ENCODE data around the gene PKD2.
A peak's percentile ranks its signal among the peaks of the same experiment; 100 is the strongest.

PKD2 gene

DNA sequence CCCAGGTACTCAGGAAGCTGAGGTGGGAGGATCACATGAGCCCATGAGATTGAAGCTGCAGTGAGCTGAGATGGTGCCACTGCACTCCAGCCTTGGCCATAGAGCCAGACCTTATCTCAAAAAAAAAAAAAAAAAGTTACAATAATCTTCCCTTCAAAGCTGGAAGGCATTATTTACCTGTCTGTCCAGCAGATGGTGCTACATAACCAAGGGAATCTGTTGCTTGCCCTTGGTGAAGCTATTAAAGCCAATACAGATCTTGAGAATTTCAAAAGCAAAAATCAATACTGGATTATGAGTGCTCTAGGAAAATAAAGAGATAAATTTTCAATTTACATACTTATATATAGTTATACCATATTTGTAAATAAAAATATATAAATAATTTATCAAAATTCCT, 25.9 kb downstream of the PKD2 start:
- Histone ChIP-seq H3K9me3 (replicated peaks in 1 of 11) (no peaks in the 10 kb centered on the region), H3K27me3 (no peaks in the 10 kb centered on the region), H3K4me3 (no peak overlapping the region), H4K20me1 (peaks cover 0 to 21% (median 8%) of the 10 kb centered on the region in 11 experiments; a peak in 9 of 22 replicates), H3K36me3 (peaks cover 57 to 95% (median 86%) of the 10 kb centered on the region in 11 experiments), H3K9ac (no peak overlapping the region), H3K4me2 (no peak overlapping the region), H3K27ac (no peak overlapping the region), H3K4me1 (peaks cover 15 to 30% (median 24%) of the 10 kb centered on the region in 10 experiments)
- no peak for TF ChIP-seq Cebpa-rat (IDR thresholded peaks at IDR 0.05)

DNA sequence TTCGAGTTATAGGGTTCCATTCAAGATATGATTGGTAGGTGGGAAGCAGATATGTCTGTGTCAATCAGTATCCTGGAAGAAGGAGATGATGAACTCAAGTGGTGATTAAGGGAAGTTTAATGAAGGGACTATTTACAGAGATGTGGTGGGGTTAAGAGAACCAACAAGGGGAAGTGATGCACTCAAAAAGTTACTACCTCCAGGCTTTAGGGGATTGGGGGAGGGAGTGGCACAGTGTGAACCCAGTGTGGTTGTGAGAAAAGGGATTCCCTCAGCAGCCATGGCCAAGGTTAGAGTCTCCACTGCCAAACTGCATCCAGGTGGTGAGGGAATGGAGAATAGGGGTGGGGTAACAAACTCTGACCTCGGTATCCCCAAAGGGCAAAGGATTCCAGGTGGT, 27.9 kb downstream of the PKD2 start:
- no peaks in the 10 kb centered on the region for H3K27me3 ChIP-seq
- H3K36me3 ChIP-seq, result peaks cover 66 to 97% (median 91%) of the 10 kb centered on the region in 11 experiments
- no peak overlapping the region for H3K9ac ChIP-seq
- 0 out of 22 replicates have a peak overlapping the region, but pooled peaks of 1 of the 11 experiments have one; percentile 6 for H3K4me2 ChIP-seq
- H3K4me1 ChIP-seq, result peaks cover 0 to 10% (median 6%) of the 10 kb centered on the region in 10 experiments; a peak in 15 of 20 replicates
- H4K20me1 ChIP-seq, result peaks cover 0 to 21% (median 7%) of the 10 kb centered on the region in 11 experiments; a peak in 8 of 22 replicates
- no peak overlapping the region for H3K27ac ChIP-seq
- H3K4me3 ChIP-seq, result no peak overlapping the region
- no peaks in the 10 kb centered on the region for H3K9me3 ChIP-seq (replicated peaks in 1 of 11)
- TF ChIP-seq Cebpa-rat (IDR thresholded peaks at IDR 0.05), result no peak

DNA sequence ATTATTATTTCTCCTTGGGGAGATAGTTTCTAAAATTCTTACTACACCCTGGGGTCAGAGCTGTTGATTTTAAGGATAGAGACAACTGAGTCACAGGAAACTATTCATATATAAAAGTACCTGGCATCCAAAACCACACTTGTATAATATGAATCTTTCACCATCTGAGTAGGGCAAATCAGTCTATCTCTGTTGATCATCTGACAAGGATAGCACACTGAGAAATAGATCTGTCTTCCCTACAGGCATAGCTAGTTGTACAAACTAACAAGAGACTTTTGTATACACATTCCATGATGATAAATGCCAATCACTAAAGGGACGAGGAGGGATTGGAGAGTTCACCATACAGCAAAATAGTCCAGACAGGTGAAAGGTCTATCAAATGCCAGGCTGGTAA, 30.0 kb downstream of the PKD2 start:
- Histone ChIP-seq H3K27ac (no peak overlapping the region), H3K4me3 (no peak overlapping the region), H4K20me1 (peaks cover 0 to 21% (median 7%) of the 10 kb centered on the region in 11 experiments; a peak in 7 of 22 replicates), H3K36me3 (peaks cover 76 to 100% (median 98%) of the 10 kb centered on the region in 11 experiments), H3K27me3 (no peaks in the 10 kb centered on the region), H3K9ac (no peak overlapping the region), H3K4me2 (no peak overlapping the region), H3K9me3 (replicated peaks in 1 of 11) (no peaks in the 10 kb centered on the region), H3K4me1 (peaks cover 0 to 8% (median 0%) of the 10 kb centered on the region in 10 experiments; a peak in 5 of 20 replicates)
- no peak for TF ChIP-seq Cebpa-rat (IDR thresholded peaks at IDR 0.05)

DNA sequence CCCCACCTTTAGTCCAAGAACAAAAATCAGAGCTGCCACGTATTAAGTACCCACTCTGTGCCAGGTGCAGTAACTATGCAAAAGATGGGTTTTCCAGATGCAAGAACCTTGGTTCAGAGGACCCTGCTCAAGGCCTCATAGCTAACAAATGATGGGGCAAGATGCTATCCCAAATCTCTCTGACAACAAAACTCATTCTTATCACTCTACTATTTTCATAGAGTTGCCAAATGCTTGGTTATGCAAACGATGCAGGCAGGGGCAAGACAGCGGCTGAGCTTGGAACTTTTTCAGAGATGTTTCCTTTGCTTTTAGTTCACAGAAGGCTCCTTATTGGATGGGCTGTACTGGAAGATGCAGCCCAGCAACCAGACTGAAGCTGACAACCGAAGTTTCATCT, 30.5 kb downstream of the PKD2 start:
- no peak for TF ChIP-seq Cebpa-rat (IDR thresholded peaks at IDR 0.05)
- no peaks in the 10 kb centered on the region for H3K27me3 ChIP-seq
- H3K4me1 ChIP-seq, result peaks cover 0 to 8% (median 0%) of the 10 kb centered on the region in 10 experiments; a peak in 5 of 20 replicates
- no peak overlapping the region for H3K27ac ChIP-seq
- H3K9ac ChIP-seq, result no peak overlapping the region
- H3K9me3 ChIP-seq (replicated peaks in 1 of 11), result no peaks in the 10 kb centered on the region
- no peak overlapping the region for H3K4me3 ChIP-seq
- peaks cover 0 to 19% (median 7%) of the 10 kb centered on the region in 11 experiments; a peak in 8 of 22 replicates for H4K20me1 ChIP-seq
- H3K4me2 ChIP-seq, result no peak overlapping the region
- peaks cover 79 to 100% (median 98%) of the 10 kb centered on the region in 11 experiments for H3K36me3 ChIP-seq

DNA sequence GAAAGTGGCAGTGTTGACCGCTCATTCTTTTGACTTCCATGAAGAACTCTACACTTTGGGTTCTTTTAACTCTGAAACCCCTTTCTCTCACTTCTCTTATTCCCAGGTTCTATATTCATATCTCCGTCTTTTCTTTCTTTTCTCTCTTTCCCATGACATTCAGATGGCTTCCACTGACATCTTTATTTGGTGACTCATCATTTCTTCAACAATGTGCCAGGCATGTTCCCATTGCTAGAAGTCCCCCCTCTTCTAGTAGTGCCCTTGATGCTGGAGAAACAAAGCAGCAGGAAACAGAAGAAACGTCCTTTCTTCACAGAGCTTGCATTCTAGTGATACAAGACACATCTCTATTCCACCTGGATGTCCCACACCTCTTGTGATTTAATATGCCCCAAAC, 33.3 kb downstream of the PKD2 start:
- Histone ChIP-seq H3K9me3 (replicated peaks in 1 of 11) (no peaks in the 10 kb centered on the region), H3K4me3 (no peak overlapping the region), H3K4me1 (peaks cover 0 to 27% (median 3%) of the 10 kb centered on the region in 10 experiments; a peak in 9 of 20 replicates), H3K27ac (no peak overlapping the region), H4K20me1 (peaks cover 0 to 8% (median 0%) of the 10 kb centered on the region in 11 experiments; a peak in 3 of 22 replicates), H3K9ac (no peak overlapping the region), H3K27me3 (no peaks in the 10 kb centered on the region), H3K4me2 (no peak overlapping the region), H3K36me3 (peaks cover 89 to 100% (median 100%) of the 10 kb centered on the region in 11 experiments)
- TF ChIP-seq Cebpa-rat (IDR thresholded peaks at IDR 0.05), result no peak

DNA sequence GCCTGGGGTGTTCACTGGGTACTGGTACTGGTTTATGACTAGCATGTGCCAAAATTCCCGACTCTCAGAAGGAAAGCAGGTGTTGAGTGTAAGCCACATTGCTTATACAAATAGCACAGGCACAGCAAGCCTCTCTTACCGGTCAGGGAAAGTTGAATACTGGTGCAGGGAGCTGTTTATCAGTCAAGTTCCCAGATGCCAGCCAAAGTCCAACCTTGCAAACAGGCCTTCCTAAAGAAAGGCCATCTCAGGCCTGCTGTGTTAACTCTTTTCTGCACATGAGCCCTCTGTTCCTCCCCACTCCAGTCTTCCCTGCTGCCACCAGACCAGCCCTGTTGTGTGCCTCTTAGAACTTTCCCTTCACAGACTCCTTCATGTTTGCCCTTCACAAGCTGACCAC, 34.2 kb downstream of the PKD2 start:
- H3K9me3 ChIP-seq (replicated peaks in 1 of 11), result no peaks in the 10 kb centered on the region
- no peak overlapping the region for H3K4me2 ChIP-seq
- H3K27me3 ChIP-seq, result no peaks in the 10 kb centered on the region
- H3K36me3 ChIP-seq, result peaks cover 89 to 100% (median 100%) of the 10 kb centered on the region in 11 experiments
- H3K9ac ChIP-seq, result no peak overlapping the region
- H3K4me3 ChIP-seq, result no peak overlapping the region
- peaks cover 0 to 27% (median 3%) of the 10 kb centered on the region in 10 experiments; a peak in 9 of 20 replicates for H3K4me1 ChIP-seq
- no peak overlapping the region for H3K27ac ChIP-seq
- H4K20me1 ChIP-seq, result peaks cover 0 to 5% (median 0%) of the 10 kb centered on the region in 11 experiments; a peak in 2 of 22 replicates
- TF ChIP-seq Cebpa-rat (IDR thresholded peaks at IDR 0.05), result no peak

DNA sequence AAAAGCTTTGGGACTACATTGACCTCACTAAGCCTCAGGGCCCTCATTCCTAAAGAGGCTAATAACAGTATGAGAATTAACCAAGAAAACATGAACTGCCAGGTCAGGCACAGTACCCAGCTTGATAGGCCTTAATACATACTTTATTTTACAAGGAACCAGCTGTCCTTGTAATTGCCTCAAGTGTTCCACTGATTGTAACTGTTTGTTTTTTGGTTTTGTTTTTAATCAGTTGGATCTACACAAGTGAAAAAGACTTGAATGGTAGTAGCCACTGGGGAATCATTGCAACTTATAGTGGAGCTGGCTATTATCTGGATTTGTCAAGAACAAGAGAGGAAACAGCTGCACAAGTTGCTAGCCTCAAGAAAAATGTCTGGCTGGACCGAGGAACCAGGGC, 35.6 kb downstream of the PKD2 start:
- Histone ChIP-seq H3K4me1 (peaks cover 0 to 27% (median 3%) of the 10 kb centered on the region in 10 experiments; a peak in 10 of 20 replicates), H3K27me3 (no peaks in the 10 kb centered on the region), H3K9ac (no peak overlapping the region), H3K4me3 (no peak overlapping the region), H3K9me3 (replicated peaks in 1 of 11) (no peaks in the 10 kb centered on the region), H3K4me2 (no peak overlapping the region), H4K20me1 (peaks cover 0 to 5% (median 0%) of the 10 kb centered on the region in 11 experiments; a peak in 3 of 22 replicates), H3K36me3 (peaks cover 89 to 100% (median 100%) of the 10 kb centered on the region in 11 experiments), H3K27ac (no peak overlapping the region)
- no peak for TF ChIP-seq Cebpa-rat (IDR thresholded peaks at IDR 0.05)

DNA sequence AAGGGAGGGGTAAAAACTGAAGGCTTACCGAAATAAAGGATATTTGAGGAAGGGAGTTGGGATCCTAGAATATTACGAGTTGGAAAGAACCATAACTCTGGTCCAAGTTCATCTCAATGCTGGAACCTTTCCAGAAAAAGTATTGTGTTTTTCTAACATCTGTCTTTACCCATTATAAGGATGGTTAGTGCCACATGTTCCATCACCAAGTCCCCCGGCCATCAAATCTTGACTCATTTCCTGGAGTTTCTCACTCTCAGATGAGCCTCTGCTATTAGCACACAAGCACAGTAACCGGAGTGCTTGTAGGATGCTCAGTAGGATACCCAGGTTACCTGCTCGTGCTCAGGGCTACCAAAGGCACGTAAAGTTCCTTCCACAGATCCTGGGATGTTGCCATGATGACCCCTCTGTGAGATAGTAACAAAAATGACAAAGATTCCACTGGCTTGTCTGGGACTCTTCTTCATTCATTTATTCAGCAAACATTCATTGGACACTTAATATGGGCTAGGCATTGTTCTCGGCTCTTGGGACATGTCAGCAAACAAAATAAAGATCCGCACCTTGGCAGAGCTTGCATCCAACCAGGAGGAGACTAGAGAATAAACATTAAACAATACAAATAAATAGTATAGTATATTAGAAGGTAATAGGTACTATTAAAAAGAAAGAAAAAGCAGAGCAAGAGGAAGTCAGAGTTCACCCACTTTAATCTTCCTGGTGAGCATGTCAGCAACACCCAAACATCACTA, 36.3 kb downstream of the PKD2 start:
- Histone ChIP-seq H3K4me2 (peak overlapping the region in 3 of 11 experiments; percentile 21 to 59 (median 24); a peak in 2 of 22 replicates), H3K27ac (no peak overlapping the region), H3K9ac (no peak overlapping the region), H4K20me1 (peaks cover 0 to 5% (median 0%) of the 10 kb centered on the region in 11 experiments; a peak in 3 of 22 replicates), H3K36me3 (peaks cover 89 to 100% (median 100%) of the 10 kb centered on the region in 11 experiments), H3K4me1 (peaks cover 0 to 27% (median 3%) of the 10 kb centered on the region in 10 experiments; a peak in 10 of 20 replicates), H3K27me3 (no peaks in the 10 kb centered on the region), H3K4me3 (no peak overlapping the region), H3K9me3 (replicated peaks in 1 of 11) (no peaks in the 10 kb centered on the region)
- TF ChIP-seq Cebpa-rat (IDR thresholded peaks at IDR 0.05), result no peak

DNA sequence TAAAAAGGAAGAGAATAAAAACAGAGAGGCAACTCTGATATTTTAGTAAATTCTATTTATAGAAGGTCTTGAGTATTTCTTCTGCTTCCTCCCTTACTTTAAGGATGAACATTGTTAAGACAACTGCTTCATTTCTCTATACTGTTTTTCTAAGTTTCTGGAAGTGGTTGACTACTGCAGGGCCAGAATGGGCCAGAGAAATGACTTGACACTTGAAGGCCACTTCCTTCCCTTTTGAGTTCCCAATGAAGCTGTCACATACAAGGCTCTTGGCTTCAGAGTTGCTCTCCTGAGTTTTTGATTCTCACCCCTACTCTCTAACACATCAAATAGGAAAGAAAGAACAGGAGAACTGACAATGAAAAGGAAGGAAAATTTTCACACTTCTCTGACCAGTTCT, 37.6 kb downstream of the PKD2 start:
- no peak overlapping the region for H3K9ac ChIP-seq

More for the DNA sequence above, 37.6 kb downstream of the PKD2 start:
- TF ChIP-seq Cebpa-rat (IDR thresholded peaks at IDR 0.05), result no peak
- no peak overlapping the region for H3K27ac ChIP-seq
- peaks cover 87 to 100% (median 99%) of the 10 kb centered on the region in 11 experiments for H3K36me3 ChIP-seq
- H3K4me2 ChIP-seq, result peak overlapping the region in 4 of 11 experiments; percentile 24 to 62 (median 48); a peak in 5 of 22 replicates
- peaks cover 0 to 5% (median 0%) of the 10 kb centered on the region in 11 experiments; a peak in 3 of 22 replicates for H4K20me1 ChIP-seq
- H3K4me3 ChIP-seq, result no peak overlapping the region
- no peaks in the 10 kb centered on the region for H3K9me3 ChIP-seq (replicated peaks in 1 of 11)
- peaks cover 0 to 27% (median 3%) of the 10 kb centered on the region in 10 experiments; a peak in 10 of 20 replicates for H3K4me1 ChIP-seq
- H3K27me3 ChIP-seq, result no peaks in the 10 kb centered on the region
